K562 (cell line): ENCODE results near the gene MMEL1. TPM values are rescaled to one million over a fixed set of nuclear protein-coding genes. Genes with fewer than 3 reads are reported as not detected.

ENCODE experiments used
- ATAC-seq: fragments of 200-7000 bp; cut with Tn5 transposase; 3 replicates; pipeline ENCODE4 v1.9.1; 2020; ENCODE audit warnings: moderate library complexity
- BruUV-seq: library from RNA; stranded (reverse); fragments of 400-500 nt; replicated peaks from 2 replicates; lab custom pipeline; 2021; lab: Mats Ljungman, UMichigan
- CTCF ChIA-PET: fragments of 300-600 bp; formaldehyde crosslinking; extraction: SDS; loops from one replicate; lab custom pipeline; 2021; ENCODE audit warnings: low intra/inter-chr PET ratio; lab: Yijun Ruan, JAX
- POLR2A ChIA-PET: fragments of 300-600, 350-650 bp; sonication (Branson Sonifier 250); formaldehyde crosslinking; extraction: SDS; loops from one replicate; lab custom pipeline; 2021; ENCODE audit warnings: antibody characterized with exemption, inconsistent platforms; lab: Yijun Ruan, JAX
- DNase-seq, 4 experiments: peaks; one replicate each; pipeline versions ENCODE4 v3.0.0 to v3.0.0-alpha.2; 2011 to 2018; ENCODE audit warnings: low spot score in 3 of 4, mixed read lengths in 3 of 4; ENCODE audit errors: extremely low read depth in 1 of 4
- FAIRE-seq: peaks from 2 replicates; lab custom pipeline; 2011; peaks lifted over from hg19 to GRCh38; lab: Jason Lieb, UNC
- H2AFZ ChIP-seq: 2 replicates; pipeline ENCODE4 v1.6.0; 2011; ENCODE audit warnings: low read depth, low read length, control low read depth, inconsistent platforms
- H3K27ac ChIP-seq: fragments of 200-600 bp; 3 replicates; pipeline ENCODE4 v1.8.0; 2011; ENCODE audit warnings: low read depth, mild to moderate bottlenecking, control low read depth, inconsistent platforms, low read length, moderate library complexity, mixed read lengths; ENCODE audit errors: extremely low read depth
- H3K27me3 ChIP-seq, 2 experiments: fragments of 300-600 bp in 1 of 2; 2 replicates in 1 of 2; 3 replicates in 1 of 2; pipeline versions ENCODE4 v1.6.0 to v1.8.0; 2011; ENCODE audit warnings: inconsistent platforms in 2 of 2, low read length in 2 of 2, mild to moderate bottlenecking in 1 of 2, mixed read lengths in 1 of 2, moderate library complexity in 1 of 2; ENCODE audit not compliant: control insufficient read depth in 2 of 2, insufficient read depth in 2 of 2
- H3K36me3 ChIP-seq: fragments of 300-600 bp; 3 replicates; pipeline ENCODE4 v1.8.0; 2011; ENCODE audit warnings: mild to moderate bottlenecking, low read length, inconsistent platforms; ENCODE audit not compliant: control insufficient read depth, insufficient read depth
- H3K4me1 ChIP-seq, 2 experiments: fragments of 200-600 bp in 1 of 2; replicated peaks in 1 of 2; 2 replicates in 1 of 2; 3 replicates in 1 of 2; pipeline versions ENCODE4 v1.5.1 to v1.8.0; 2011; ENCODE audit warnings: inconsistent platforms in 2 of 2, low read length in 2 of 2, mild to moderate bottlenecking in 1 of 2, mixed read lengths in 1 of 2, moderate library complexity in 1 of 2; ENCODE audit not compliant: control insufficient read depth in 2 of 2, insufficient read depth in 2 of 2
- H3K4me2 ChIP-seq: 2 replicates; pipeline ENCODE4 v1.6.1; 2011; ENCODE audit warnings: low read length, control low read depth, inconsistent platforms, mixed read lengths; ENCODE audit not compliant: insufficient read depth
- H3K4me3 ChIP-seq: fragments of 200-600 bp; sonication (generic), shearing (Covaris generic); 2 replicates; pipeline ENCODE4 v1.5.1; 2016; ENCODE audit warnings: control low read depth, inconsistent platforms
- H3K79me2 ChIP-seq: fragments of 200-600 bp; 3 replicates; pipeline ENCODE4 v1.8.0; 2011; ENCODE audit warnings: low read length, inconsistent platforms; ENCODE audit not compliant: control insufficient read depth, insufficient read depth
- H3K9ac ChIP-seq, 2 experiments: 2 replicates each; pipeline versions ENCODE4 v1.6.0 to v1.6.1; 2011; ENCODE audit warnings: low read depth in 2 of 2, low read length in 2 of 2, control low read depth in 1 of 2, inconsistent platforms in 1 of 2, mild to moderate bottlenecking in 1 of 2, mixed read lengths in 1 of 2; ENCODE audit not compliant: insufficient read depth in 1 of 2
- H3K9me1 ChIP-seq: one replicate; pipeline ENCODE4 v1.6.0; 2011; ENCODE audit warnings: inconsistent platforms, mild to moderate bottlenecking, low read length, moderate library complexity; ENCODE audit not compliant: control insufficient read depth, insufficient read depth
- H3K9me3 ChIP-seq: replicated peaks from 2 replicates; pipeline ENCODE4 v1.5.1; 2011; ENCODE audit warnings: low read depth, low read length, inconsistent platforms; ENCODE audit not compliant: control insufficient read depth, insufficient read depth
- H4K20me1 ChIP-seq: replicated peaks from 2 replicates; pipeline ENCODE4 v1.6.1; 2011; ENCODE audit warnings: low read length, inconsistent platforms, mixed read lengths; ENCODE audit not compliant: control insufficient read depth, insufficient read depth
- CHD2 ChIP-seq: IDR thresholded peaks from 2 replicates; pipeline ENCODE4 v1.6.1; 2011; ENCODE audit warnings: low read depth, low read length
- ETS2 ChIP-seq: IDR thresholded peaks from 2 replicates; pipeline ENCODE4 v1.6.1; 2016; ENCODE audit warnings: borderline replicate concordance, missing genetic modification characterization, mild to moderate bottlenecking, moderate library complexity, missing compliant biosample characterization; ENCODE audit not compliant: poor library complexity, severe bottlenecking
- HDAC1 ChIP-seq, 2 experiments: fragments of 450-650 bp; IDR thresholded peaks; 2 replicates each; pipeline ENCODE4 v1.6.1; 2016 to 2017; ENCODE audit warnings: inconsistent platforms in 1 of 2, mild to moderate bottlenecking in 1 of 2, moderate library complexity in 1 of 2
- HEY1 ChIP-seq: fragments of 250-450 bp; sonication (Bioruptor Pico); IDR thresholded peaks from 2 replicates; pipeline ENCODE4 v1.5.0; 2020; ENCODE audit warnings: mild to moderate bottlenecking, moderate library complexity, borderline replicate concordance
- KLF13 ChIP-seq: fragments of 450-650 bp; IDR thresholded peaks from 2 replicates; pipeline ENCODE4 v1.6.1; 2016; ENCODE audit warnings: missing genetic modification characterization, low read depth, mild to moderate bottlenecking, missing compliant biosample characterization, moderate library complexity, borderline replicate concordance
- PRDM10 ChIP-seq: fragments of 450-650 bp; IDR thresholded peaks from 2 replicates; pipeline ENCODE4 v1.6.1; 2018; ENCODE audit not compliant: partially characterized antibody
- SAFB ChIP-seq: fragments of 200-400 bp; formaldehyde crosslinking; IDR thresholded peaks from 2 replicates; pipeline ENCODE4 v1.6.1; 2017; ENCODE audit warnings: low read depth, low read length, borderline replicate concordance
- SIRT6 ChIP-seq: IDR thresholded peaks from one replicate; pipeline ENCODE4 v1.6.1; 2012; ENCODE audit warnings: low read depth, mild to moderate bottlenecking, control low read depth, inconsistent platforms, low read length, moderate library complexity
- TFAM ChIP-seq: fragments of 250-450 bp; sonication (Bioruptor Pico); conservative IDR thresholded peaks from 2 replicates; pipeline ENCODE4 v1.5.0; 2021; ENCODE audit warnings: mild to moderate bottlenecking, moderate library complexity
- ZNF398 ChIP-seq: fragments of 250-450 bp; sonication (Bioruptor Pico); IDR thresholded peaks from 2 replicates; pipeline ENCODE4 v1.8.0; 2021; ENCODE audit warnings: moderate library complexity, mild to moderate bottlenecking, inconsistent platforms
- ZNF766 ChIP-seq: fragments of 200-800 bp; sonication (Bioruptor generic); conservative IDR thresholded peaks from 2 replicates; pipeline ENCODE4 v1.6.1; 2016; ENCODE audit warnings: missing genetic modification characterization, missing compliant biosample characterization
- ZNF778 ChIP-seq: fragments of 450-650 bp; formaldehyde crosslinking; IDR thresholded peaks from 2 replicates; pipeline ENCODE4 v1.4.0; 2020; ENCODE audit warnings: mild to moderate bottlenecking, moderate library complexity
- WGBS: fragments of 100-300 bp; shearing (Covaris generic); methylation state at CpG from one replicate; pipeline ENCODE4 v1.1.6; 2016; ENCODE audit warnings: low coverage, mixed read lengths; ENCODE audit not compliant: insufficient coverage; ENCODE audit errors: missing lambda C conversion rate; 5-methylcytosine and 5-hydroxymethylcytosine counted together
- in situ Hi-C: fragments of 300-500 bp; cut with MboI; formaldehyde crosslinking; loops from 4 replicates; pipeline ENCODE4 v1.15.0; 2018; ENCODE audit warnings: inconsistent platforms, mixed read lengths
- intact Hi-C: fragments of 100-400 bp; cut with micrococcal nuclease; formaldehyde crosslinking; loops from 2 replicates; pipeline ENCODE4 v1.14.2; 2022
- polyA plus RNA-seq, 8 experiments: library from polyadenylated mRNA; depleted of rRNA in 4 of 8; stranded (reverse) in 5 of 8; unstranded in 3 of 8; fragments of >200 nt; fragmentation: Nextera tagmentation in 2 of 8; fragmentation: Illumina TruSeq in 1 of 8; extraction: Ambion mirVana in 2 of 8; extraction: Trizol in 1 of 8; gene quantifications; 2 replicates each; pipeline versions ENCODE4 v1.2.1 to v1.2.3, GENCODE V29; 2011 to 2014; ENCODE audit warnings: inconsistent platforms in 1 of 8, missing spikeins in 1 of 8
- total RNA-seq, 7 experiments: library from RNA; depleted of rRNA in 6 of 7; stranded (reverse); fragments of >200 nt in 6 of 7; fragmentation: Illumina TruSeq in 2 of 7; extraction: Trizol in 2 of 7; gene quantifications; 2 replicates each; pipeline versions ENCODE4 v1.2.1 to v1.2.3, GENCODE V29; 2011 to 2021; ENCODE audit warnings: low replicate concordance in 1 of 7
- TF ChIP-seq, protein P1 (sequence below), 3 experiments: fragments of 200-800 bp in 1 of 3; fragments of 250-450 bp in 1 of 3; fragments of 450-650 bp in 1 of 3; sonication (Bioruptor Pico) in 1 of 3; sonication (Bioruptor generic) in 1 of 3; formaldehyde crosslinking in 1 of 3; IDR thresholded peaks; 2 replicates each; pipeline versions ENCODE4 v1.6.1 to v1.8.0; 2016 to 2022; ENCODE audit warnings: mild to moderate bottlenecking in 2 of 3, missing genetic modification characterization in 2 of 3, missing compliant biosample characterization in 1 of 3, moderate library complexity in 1 of 3

Gene MMEL1
- total and polyA plus RNA-seq, 9 of the 15 experiments (the other 6 are each of a cell fraction or from before 2014, with no cell fraction given): not detected

GRCh38 chr1:2607641-2608091 is 25.1 kb downstream of the MMEL1 start:
- Histone ChIP-seq H3K36me3 (no peaks in the 10 kb centered on the region), H2AFZ (no peak overlapping the region), H3K9me3 (no peaks in the 10 kb centered on the region), H3K27me3 (peaks cover 17 to 54% of the 10 kb centered on the region in 2 experiments; a peak in 4 of 5 replicates), H3K27ac (no peak overlapping the region), H3K4me3 (no peak overlapping the region), H3K4me2 (no peak overlapping the region), H3K9ac (no peak overlapping the region), H3K9me1 (no peaks in the 10 kb centered on the region), H4K20me1 (peaks cover 4% of the 10 kb centered on the region; the same call in 1 of the 2 replicates), H3K4me1 (peaks cover 0 to 53% of the 10 kb centered on the region in 2 experiments; a peak in 2 of 5 replicates), H3K79me2 (no peaks in the 10 kb centered on the region)
- no peak for DNase-seq
- no peak for ATAC-seq
- no TSS peak for BruUV-seq
- in situ Hi-C loops (no loop called here), intact Hi-C loops (no loop called here)
- CTCF ChIA-PET: no interaction called here
- POLR2A ChIA-PET: no interaction called here
- WGBS: 22% methylated on average over 12 of the region's 13 CpGs
- no peak for FAIRE-seq
- TF ChIP-seq ZNF398 (CRISPR knock-in tag) (no peak), HEY1 (no peak), TFAM (CRISPR knock-in tag) (no peak), KLF13 (tag) (no peak), CHD2 (no peak), PRDM10 (no peak), ZNF766 (CRISPR knock-in tag) (no peak), SIRT6 (no peak), HDAC1 (IDR thresholded peaks at IDR 0.05) (no peak), SAFB (no peak), ETS2 (tag) (no peak), ZNF778 (CRISPR knock-in tag) (no peak)
- TF ChIP-seq, protein P1, sequence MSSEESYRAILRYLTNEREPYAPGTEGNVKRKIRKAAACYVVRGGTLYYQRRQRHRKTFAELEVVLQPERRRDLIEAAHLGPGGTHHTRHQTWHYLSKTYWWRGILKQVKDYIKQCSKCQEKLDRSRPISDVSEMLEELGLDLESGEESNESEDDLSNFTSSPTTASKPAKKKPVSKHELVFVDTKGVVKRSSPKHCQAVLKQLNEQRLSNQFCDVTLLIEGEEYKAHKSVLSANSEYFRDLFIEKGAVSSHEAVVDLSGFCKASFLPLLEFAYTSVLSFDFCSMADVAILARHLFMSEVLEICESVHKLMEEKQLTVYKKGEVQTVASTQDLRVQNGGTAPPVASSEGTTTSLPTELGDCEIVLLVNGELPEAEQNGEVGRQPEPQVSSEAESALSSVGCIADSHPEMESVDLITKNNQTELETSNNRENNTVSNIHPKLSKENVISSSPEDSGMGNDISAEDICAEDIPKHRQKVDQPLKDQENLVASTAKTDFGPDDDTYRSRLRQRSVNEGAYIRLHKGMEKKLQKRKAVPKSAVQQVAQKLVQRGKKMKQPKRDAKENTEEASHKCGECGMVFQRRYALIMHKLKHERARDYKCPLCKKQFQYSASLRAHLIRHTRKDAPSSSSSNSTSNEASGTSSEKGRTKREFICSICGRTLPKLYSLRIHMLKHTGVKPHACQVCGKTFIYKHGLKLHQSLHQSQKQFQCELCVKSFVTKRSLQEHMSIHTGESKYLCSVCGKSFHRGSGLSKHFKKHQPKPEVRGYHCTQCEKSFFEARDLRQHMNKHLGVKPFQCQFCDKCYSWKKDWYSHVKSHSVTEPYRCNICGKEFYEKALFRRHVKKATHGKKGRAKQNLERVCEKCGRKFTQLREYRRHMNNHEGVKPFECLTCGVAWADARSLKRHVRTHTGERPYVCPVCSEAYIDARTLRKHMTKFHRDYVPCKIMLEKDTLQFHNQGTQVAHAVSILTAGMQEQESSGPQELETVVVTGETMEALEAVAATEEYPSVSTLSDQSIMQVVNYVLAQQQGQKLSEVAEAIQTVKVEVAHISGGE (CRISPR knock-in tag; IDR thresholded peaks at IDR 0.05): no peak
